GM21737 (cell line): ENCODE results near the gene CPNE7.

Experiments
- ATAC-seq: cut with Tn5 transposase; IDR thresholded peaks from one replicate; pipeline ENCODE4 v1.9.1; 2021; ENCODE audit warnings: mild to moderate bottlenecking, moderate library complexity; ENCODE audit not compliant: unreplicated experiment

CPNE7 gene

DNA sequence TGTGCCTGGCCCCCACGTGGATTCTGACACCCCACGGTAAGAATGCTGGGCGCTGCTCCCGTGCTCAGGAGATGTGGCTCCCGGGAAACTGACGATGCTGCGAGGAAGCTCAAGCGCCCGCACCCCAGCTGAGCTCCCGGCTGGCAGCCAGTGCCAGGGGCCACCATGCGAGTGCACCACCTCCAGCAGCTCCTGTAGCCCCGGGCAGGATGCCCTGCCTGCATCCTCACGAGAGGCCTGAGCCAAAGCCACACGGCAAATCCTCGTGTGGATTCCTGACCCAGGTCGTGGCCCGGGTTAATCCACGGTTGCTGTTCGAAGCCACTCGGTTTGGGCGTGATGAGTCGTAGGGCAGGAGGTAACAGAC, 26.3 kb downstream of the CPNE7 start:
- no peak for ATAC-seq

GRCh38 chr16:89602273-89602951, 26.9 kb downstream of the CPNE7 start:
- ATAC-seq, result no peak

- no peak for ATAC-seq
Observed at GRCh38 chr16:89602952-89603590, 27.5 kb downstream of the CPNE7 start.

- ATAC-seq, result no peak
Observed at GRCh38 chr16:89604764-89605163, 29.2 kb downstream of the CPNE7 start.

- no peak for ATAC-seq
Observed at GRCh38 chr16:89605186-89605970, 29.8 kb downstream of the CPNE7 start.

DNA sequence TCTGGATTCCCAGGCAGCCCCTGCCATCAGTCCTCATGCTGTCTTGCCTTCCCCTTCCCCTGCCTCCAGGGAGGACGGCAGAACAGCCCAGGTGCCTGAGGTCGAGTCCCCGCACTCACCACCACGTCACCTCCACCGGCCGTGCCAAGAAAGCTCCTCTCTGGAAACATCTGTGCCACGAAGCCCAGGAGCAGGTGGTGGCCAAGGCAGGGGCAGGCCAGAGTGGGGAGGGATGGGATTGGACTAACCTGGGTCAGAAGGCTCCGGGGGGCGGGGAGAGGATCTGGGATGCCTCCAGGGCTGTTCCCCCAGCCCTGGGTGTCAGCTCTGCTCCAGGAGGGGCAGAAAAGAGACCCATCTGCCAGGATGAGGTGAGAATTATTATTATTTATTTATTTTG, 30.4 kb downstream of the CPNE7 start:
- no peak for ATAC-seq

GRCh38 chr16:89607453-89607852, 31.9 kb downstream of the CPNE7 start:
- ATAC-seq, result no peak

- no peak for ATAC-seq
Observed at GRCh38 chr16:89607937-89608740, 32.6 kb downstream of the CPNE7 start.

DNA sequence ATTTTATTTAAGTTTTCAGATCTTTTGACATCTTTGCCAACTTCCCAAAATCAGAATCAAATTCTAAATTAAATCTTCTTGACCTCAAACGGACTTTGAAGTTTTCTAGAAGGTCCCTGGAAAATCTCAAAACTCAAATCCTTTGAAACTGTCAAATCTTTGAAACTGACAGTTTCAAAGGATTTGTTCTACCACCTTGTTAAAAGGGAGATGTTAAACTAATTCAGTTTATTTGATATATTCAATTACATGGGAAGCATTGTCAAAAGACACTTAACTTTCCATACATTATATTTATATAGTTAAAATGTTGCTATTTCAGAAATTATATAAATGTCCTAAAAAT, 34.5 kb downstream of the CPNE7 start:
- no peak for ATAC-seq

- no peak for ATAC-seq
Observed at GRCh38 chr16:89612415-89613166, 37.0 kb downstream of the CPNE7 start.

DNA sequence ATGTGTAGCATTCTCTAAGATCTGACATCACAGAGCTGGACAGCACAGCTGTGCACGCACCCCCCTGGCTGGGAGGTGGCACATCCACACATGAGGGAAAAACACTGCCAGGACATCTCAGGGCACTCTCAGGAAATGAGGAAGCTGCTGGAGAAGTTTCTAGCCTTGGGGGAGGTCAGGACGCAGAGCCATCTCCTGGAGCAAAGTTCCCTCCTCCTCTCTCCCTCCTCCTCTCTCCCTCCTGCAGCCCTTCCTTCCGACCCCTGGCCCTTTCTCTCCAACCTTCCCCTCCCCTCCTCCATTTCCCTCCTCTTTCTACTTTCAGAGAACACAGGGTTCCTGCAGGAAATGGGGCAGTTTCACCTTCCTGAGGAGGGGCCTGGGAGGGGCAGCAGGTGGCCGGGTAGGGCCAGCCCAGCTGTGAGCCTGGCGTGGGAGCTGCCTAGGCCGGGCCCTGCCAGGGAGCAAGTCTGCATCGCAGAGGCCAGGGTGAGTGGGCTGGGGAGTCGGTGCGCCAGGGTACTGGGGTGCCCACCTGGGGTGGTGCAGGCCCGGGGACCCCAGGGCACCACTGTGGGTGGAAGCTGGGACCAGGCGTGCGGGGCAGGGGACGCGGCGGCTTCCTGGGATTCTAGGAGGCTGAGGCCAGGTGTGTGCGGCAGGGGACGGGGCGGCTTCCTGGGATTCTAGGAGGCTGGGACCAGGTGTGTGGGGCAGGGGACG, 37.8 kb downstream of the CPNE7 start, which contains the start of gene DPEP1:
TSS of gene DPEP1 (plus strand) at position 412 of the 723 bp plus-strand sequence. CDS start 16,769 bp downstream, outside the sequence.
- no peak for ATAC-seq

DNA sequence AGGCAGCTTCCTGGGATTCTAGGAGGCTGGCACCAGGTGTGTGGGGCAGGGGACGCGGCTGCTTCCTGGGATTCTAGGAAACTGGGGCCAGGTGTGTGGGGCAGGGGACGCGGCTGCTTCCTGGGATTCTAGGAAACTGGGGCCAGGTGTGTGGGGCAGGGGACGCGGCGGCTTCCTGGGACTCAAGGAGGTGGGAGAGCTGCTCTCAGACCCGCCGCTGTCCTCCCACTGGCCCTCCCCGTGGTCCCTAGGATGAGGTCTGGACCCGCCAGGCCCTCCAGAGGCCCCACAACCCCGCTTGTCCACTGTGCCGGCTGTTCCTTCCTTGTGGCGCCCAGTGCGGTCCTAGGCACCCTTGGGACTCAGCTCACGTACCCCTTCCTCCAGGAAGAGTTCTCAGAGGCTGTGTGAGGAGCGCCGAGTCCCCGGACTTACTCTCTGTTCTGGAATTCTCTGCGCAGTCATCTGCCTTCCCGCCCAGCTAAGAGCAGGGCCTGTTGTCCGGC, 38.4 kb downstream of the CPNE7 start:
- no peak for ATAC-seq

GRCh38 chr16:89615176-89615575, 39.6 kb downstream of the CPNE7 start:
- ATAC-seq, result no peak

DNA sequence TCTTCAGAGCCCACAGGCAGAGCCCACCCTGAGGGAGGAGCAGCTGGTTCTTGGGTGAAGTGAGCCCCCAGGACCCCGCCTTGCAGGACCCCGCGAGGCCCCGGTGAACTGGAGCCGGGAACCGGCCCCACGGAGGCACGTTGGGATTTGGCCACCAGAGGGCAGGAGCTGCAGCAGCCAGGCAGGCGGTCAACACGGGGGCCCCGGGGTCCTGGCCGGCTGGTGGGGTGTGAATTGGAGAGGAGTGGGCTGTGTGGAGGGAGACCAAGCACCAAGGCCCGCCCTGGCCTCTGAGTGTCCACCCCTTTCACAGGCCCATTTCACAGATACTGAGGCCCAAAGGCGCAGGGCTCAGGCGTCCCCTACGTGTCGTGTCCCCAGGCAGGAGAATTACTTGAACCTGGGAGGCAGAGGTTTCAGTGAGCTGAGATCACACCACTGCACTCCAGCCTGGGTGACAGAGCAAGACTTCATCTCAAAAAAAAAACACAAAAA, 40.1 kb downstream of the CPNE7 start:
- ATAC-seq, result no peak

DNA sequence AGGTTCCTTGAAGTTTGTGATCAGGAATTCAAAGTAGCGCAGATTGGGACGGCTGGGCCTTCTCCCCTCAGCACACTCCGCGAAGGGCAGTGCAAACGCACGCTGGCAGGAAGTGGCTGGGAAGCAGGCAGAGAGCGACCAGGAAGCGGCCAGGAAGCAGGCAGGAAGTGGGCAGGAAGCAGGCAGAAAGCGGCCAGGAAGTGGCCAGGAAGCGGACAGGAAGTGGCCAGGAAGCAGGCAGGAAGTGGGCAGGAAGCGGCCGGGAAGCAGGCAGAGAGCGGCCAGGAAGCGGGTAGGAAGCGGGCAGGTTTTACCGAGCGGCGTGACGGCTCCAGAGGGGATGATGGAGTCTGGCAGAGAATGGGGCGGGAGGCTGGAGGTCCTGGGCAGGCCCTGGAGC, 41.1 kb downstream of the CPNE7 start:
- ATAC-seq, result no peak

- no peak for ATAC-seq
Observed at GRCh38 chr16:89617036-89617435, 41.5 kb downstream of the CPNE7 start.

GRCh38 chr16:89618109-89618998, 42.8 kb downstream of the CPNE7 start:
- ATAC-seq, result no peak

- ATAC-seq, result no peak
Observed at GRCh38 chr16:89619840-89620239, 44.3 kb downstream of the CPNE7 start.
